ENCODE data around the gene NDEL1. TPM values are rescaled to one million over a fixed set of nuclear protein-coding genes. Genes with fewer than 3 reads are reported as not detected.

The NDEL1 gene
- total RNA-seq, 1 donor from 2014 or later, result 74.1 TPM

- Histone ChIP-seq H3K9me3 (no peaks in the 10 kb centered on the region), H3K27ac (no peak overlapping the region), H3K27me3 (ENCODE audit: low read depth) (no peaks in the 10 kb centered on the region), H3K4me1 (peaks cover 16% of the 10 kb centered on the region), H3K4me3 (no peak overlapping the region), H3K36me3 (peaks cover 90% of the 10 kb centered on the region)
- TF ChIP-seq CTCF (IDR thresholded peaks at IDR 0.05), result no peak
- intact Hi-C loops (cut with DNase I), result no loop called here
- DNase-seq (no peak), ATAC-seq (no peak)
These were observed 34.3 kb downstream of the NDEL1 start for GRCh38 chr17:8469964-8470363.

- Histone ChIP-seq H3K27ac (no peak overlapping the region), H3K4me3 (no peak overlapping the region)
These were observed 34.9 kb downstream of the NDEL1 start for GRCh38 chr17:8470447-8471047.

GRCh38 chr17:8472663-8473062, 37.0 kb downstream of the NDEL1 start:
- intact Hi-C loops (cut with DNase I), result no loop called here
- DNase-seq (no peak), ATAC-seq (no peak)
- Histone ChIP-seq H3K4me1 (peaks cover 12% of the 10 kb centered on the region), H3K4me3 (no peak overlapping the region), H3K27me3 (ENCODE audit: low read depth) (no peaks in the 10 kb centered on the region), H3K9me3 (no peaks in the 10 kb centered on the region), H3K27ac (no peak overlapping the region), H3K36me3 (peaks cover 90% of the 10 kb centered on the region)
- no peak for TF ChIP-seq CTCF (IDR thresholded peaks at IDR 0.05)

More at GRCh38 chr17:8470447-8471047, 34.9 kb downstream of the NDEL1 start:
- peaks cover 90% of the 10 kb centered on the region for H3K36me3 ChIP-seq
- no peak for TF ChIP-seq CTCF (IDR thresholded peaks at IDR 0.05)
- H3K4me1 ChIP-seq, result peaks cover 12% of the 10 kb centered on the region
- DNase-seq (no peak), ATAC-seq (peak; percentile 5 to 9)
- H3K9me3 ChIP-seq, result no peaks in the 10 kb centered on the region
- intact Hi-C loops (cut with DNase I), result no loop called here
- H3K27me3 ChIP-seq (ENCODE audit: low read depth), result no peaks in the 10 kb centered on the region

- H3K27ac ChIP-seq, result no peak overlapping the region
These were observed 37.9 kb downstream of the NDEL1 start for GRCh38 chr17:8473451-8474192.

GRCh38 chr17:8474826-8475225, 39.1 kb downstream of the NDEL1 start:
- Histone ChIP-seq H3K9me3 (no peaks in the 10 kb centered on the region), H3K4me1 (peaks cover 14% of the 10 kb centered on the region), H3K27ac (no peak overlapping the region), H3K4me3 (no peak overlapping the region), H3K36me3 (peaks cover 93% of the 10 kb centered on the region), H3K27me3 (ENCODE audit: low read depth) (no peaks in the 10 kb centered on the region)
- intact Hi-C loops (cut with DNase I), result no loop called here
- DNase-seq (no peak), ATAC-seq (no peak)
- TF ChIP-seq CTCF (IDR thresholded peaks at IDR 0.05), result no peak

More at GRCh38 chr17:8473451-8474192, 37.9 kb downstream of the NDEL1 start:
- DNase-seq (no peak), ATAC-seq (no peak)
- Histone ChIP-seq H3K36me3 (peaks cover 90% of the 10 kb centered on the region), H3K9me3 (no peaks in the 10 kb centered on the region), H3K27me3 (ENCODE audit: low read depth) (no peaks in the 10 kb centered on the region), H3K4me1 (peaks cover 12% of the 10 kb centered on the region), H3K4me3 (no peak overlapping the region)
- intact Hi-C loops (cut with DNase I), result no loop called here
- no peak for TF ChIP-seq CTCF (IDR thresholded peaks at IDR 0.05)

Measured in lower lobe of right lung (tissue), 2 donors.